ENCODE results near the gene TAPT1. TPM values are rescaled to one million over a fixed set of nuclear protein-coding genes. Genes with fewer than 3 reads are reported as not detected.

TAPT1 gene
- polyA plus RNA-seq, 1 of the 3 experiments (the other 2 are of a cell fraction): 6.2 TPM

- TF ChIP-seq CHD2 (IDR thresholded peaks at IDR 0.05; ENCODE audit: low read length, partially characterized antibody): no peak
- no peak for TF ChIP-seq USF1 (IDR thresholded peaks at IDR 0.05; ENCODE audit: borderline replicate concordance, low read depth)
- no peak for TF ChIP-seq USF2 (IDR thresholded peaks at IDR 0.05; ENCODE audit: borderline replicate concordance, low read depth, low read length)
- TF ChIP-seq ZBTB33 (IDR thresholded peaks at IDR 0.05; ENCODE audit: borderline replicate concordance, low read depth): no peak
- no peak for TF ChIP-seq NFIC (IDR thresholded peaks at IDR 0.05; ENCODE audit: borderline replicate concordance)
- TF ChIP-seq FOSL2 (IDR thresholded peaks at IDR 0.05; ENCODE audit: borderline replicate concordance, low read depth): no peak
- TF ChIP-seq PBX3 (IDR thresholded peaks at IDR 0.05): no peak
Observed at GRCh38 chr4:16157609-16158503, 68.4 kb downstream of the TAPT1 start (continued).

- Histone ChIP-seq H3K4me2 (no peak overlapping the region), H2AFZ (ENCODE audit: low read depth) (no peak overlapping the region)
- WGBS (ENCODE audit: low lambda C conversion rate): 24% methylated on average over 8 of the region's 9 CpGs
Observed at GRCh38 chr4:16155528-16156169, 70.6 kb downstream of the TAPT1 start.

More at GRCh38 chr4:16155528-16156169, 70.6 kb downstream of the TAPT1 start:
- DNase-seq: peak; percentile 68
- H4K20me1 ChIP-seq (ENCODE audit: insufficient read depth): no peaks in the 10 kb centered on the region
- TF ChIP-seq GATA2 (CRISPR knock-in tag; IDR thresholded peaks at IDR 0.05) (0 out of 2 replicates have a peak, but pooled peaks have one; percentile 27), POLR2AphosphoS5 (IDR thresholded peaks at IDR 0.05; ENCODE audit: low read depth, low read length) (no peak), EP300 (IDR thresholded peaks at IDR 0.05; ENCODE audit: borderline replicate concordance in 1 of 2, low read depth in 1 of 2, low read length in 1 of 2) (peak in 1 of 2 experiments; percentile 59; a peak in 1 of 4 replicates), TCF12 (IDR thresholded peaks at IDR 0.05) (peak; percentile 38; the same call in 1 of the 2 replicates), CHD2 (IDR thresholded peaks at IDR 0.05; ENCODE audit: low read length, partially characterized antibody) (peak; percentile 46), RCOR1 (IDR thresholded peaks at IDR 0.05; ENCODE audit: low read length) (0 out of 2 replicates have a peak, but pooled peaks have one; percentile 7), PBX3 (IDR thresholded peaks at IDR 0.05) (no peak)
- H3K9ac ChIP-seq: no peak overlapping the region
- H3F3A ChIP-seq (replicated peaks; ENCODE audit: insufficient read depth): no peaks in the 10 kb centered on the region
- POLR2A ChIA-PET: no interaction called here
- no peaks in the 10 kb centered on the region for H3K36me3 ChIP-seq (replicated peaks in 1 of 2; ENCODE audit: control insufficient read depth in 1 of 2, insufficient read depth in 2 of 2, low read length in 1 of 2)
- no peaks in the 10 kb centered on the region for H3K9me2 ChIP-seq
- peak overlapping the region in 1 of 2 experiments; percentile 65; a peak in 2 of 4 replicates for H3K27ac ChIP-seq (ENCODE audit: low read depth in 2 of 2, low read length in 1 of 2)
- CTCF ChIA-PET: interaction anchor here (0.8 to 1.9 kb wide), 3 partner anchors 10 to 80 kb away, joined by 3 to 6 read pairs (median 5); no protein-coding TSS in a partner anchor
- H3K4me1 ChIP-seq (ENCODE audit: control insufficient read depth in 1 of 2, insufficient read depth in 2 of 2, low read depth in 1 of 2, low read length in 1 of 2): peaks cover 3 to 21% of the 10 kb centered on the region in 2 experiments; a peak in 2 of 4 replicates
- no peaks in the 10 kb centered on the region for H3K9me3 ChIP-seq
- no peaks in the 10 kb centered on the region for H3K27me3 ChIP-seq (ENCODE audit: insufficient read depth)
- H3K4me3 ChIP-seq (ENCODE audit: low read depth in 2 of 2, low read length in 1 of 2): no peak overlapping the region
- H3K79me2 ChIP-seq (ENCODE audit: insufficient read depth): no peaks in the 10 kb centered on the region
